Measurements from ENCODE around the gene KCNH2.

GRCh38 chr7:150959739-150960734 is 18.1 kb downstream of the KCNH2 start:
- no peak for TF ChIP-seq POLR2A (IDR thresholded peaks at IDR 0.05)
- no peak for TF ChIP-seq CTCF (IDR thresholded peaks at IDR 0.05)
